KMS-11 (cell line): Measurements from ENCODE around the gene TSPAN9.

Experiments
- H2AFZ ChIP-seq: fragments of 200-600 bp; sonication (generic); 2 replicates; pipeline ENCODE4 v1.6.1; 2016; ENCODE audit warnings: antibody characterized with exemption, mixed run types, low read depth
- H3K27ac ChIP-seq: fragments of 200-600 bp; sonication (generic); 2 replicates; pipeline ENCODE4 v1.6.1; 2016; ENCODE audit warnings: mild to moderate bottlenecking, mixed run types
- H3K27me3 ChIP-seq: fragments of 200-600 bp; sonication (generic); 2 replicates; pipeline ENCODE4 v1.6.1; 2017; ENCODE audit warnings: mild to moderate bottlenecking, low read depth, mixed run types, moderate library complexity; ENCODE audit not compliant: insufficient read depth
- H3K36me3 ChIP-seq: fragments of 200-600 bp; sonication (generic); 2 replicates; pipeline ENCODE4 v1.6.1; 2017; ENCODE audit warnings: mild to moderate bottlenecking, mixed run types; ENCODE audit not compliant: insufficient read depth
- H3K4me1 ChIP-seq: fragments of 200-600 bp; sonication (generic); 2 replicates; pipeline ENCODE4 v1.6.1; 2016; ENCODE audit warnings: mild to moderate bottlenecking, low read depth, mixed run types; ENCODE audit not compliant: poor library complexity, severe bottlenecking
- H3K4me2 ChIP-seq: fragments of 200-600 bp; sonication (generic); 2 replicates; pipeline ENCODE4 v1.7.0; 2016; ENCODE audit warnings: mild to moderate bottlenecking, mixed run types
- H3K4me3 ChIP-seq: fragments of 200-600 bp; sonication (generic); IDR thresholded peaks from 2 replicates; pipeline ENCODE4 v1.6.1; 2017; ENCODE audit warnings: low read depth, low read length, mixed read lengths; ENCODE audit not compliant: insufficient read depth
- H3K79me2 ChIP-seq: fragments of 200-600 bp; sonication (generic); 2 replicates; pipeline ENCODE4 v1.6.1; 2016; ENCODE audit warnings: low read depth, mixed run types; ENCODE audit not compliant: insufficient read depth
- H3K9ac ChIP-seq: fragments of 200-600 bp; sonication (generic); 2 replicates; pipeline ENCODE4 v1.6.1; 2016; ENCODE audit warnings: mild to moderate bottlenecking, mixed run types
- H4K20me1 ChIP-seq: fragments of 200-600 bp; sonication (generic); 2 replicates; pipeline ENCODE4 v1.6.1; 2016; ENCODE audit warnings: mild to moderate bottlenecking, mixed run types; ENCODE audit not compliant: insufficient read depth
- TF ChIP-seq, protein P1 (sequence below): fragments of 200-600 bp; sonication (generic); conservative IDR thresholded peaks from 2 replicates; pipeline ENCODE4 v1.6.1; 2017; ENCODE audit warnings: low read depth, mild to moderate bottlenecking, antibody characterized with exemption, low read length, moderate library complexity, mixed read lengths

The TSPAN9 gene

DNA sequence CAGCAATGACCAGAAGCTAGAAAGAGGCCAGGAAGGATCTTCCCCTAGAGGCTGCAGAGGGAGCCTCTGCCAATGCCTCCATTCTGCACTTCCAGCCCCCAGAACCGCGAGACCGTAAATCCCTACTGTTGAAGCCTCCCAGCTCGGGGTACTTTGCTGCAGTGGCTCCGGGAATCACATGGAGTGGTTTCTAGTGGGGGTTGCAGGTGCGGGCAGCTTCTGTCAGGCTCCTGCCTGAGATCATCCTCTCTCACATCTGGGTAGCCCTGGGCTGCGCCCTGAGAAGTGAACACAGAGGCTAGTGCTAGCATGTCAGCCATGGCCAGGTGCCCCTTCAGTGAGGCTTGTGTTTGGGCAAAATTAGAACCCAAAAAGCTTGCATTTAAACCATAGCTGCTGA lies 67.3 kb downstream of the TSPAN9 start:
- no peaks in the 10 kb centered on the region for H3K36me3 ChIP-seq
- no peak overlapping the region for H3K4me2 ChIP-seq
- H3K27me3 ChIP-seq = no peaks in the 10 kb centered on the region
- no peak overlapping the region for H3K27ac ChIP-seq
- H4K20me1 ChIP-seq = no peaks in the 10 kb centered on the region
- no peak overlapping the region for H3K9ac ChIP-seq
- H3K79me2 ChIP-seq = no peaks in the 10 kb centered on the region
- TF ChIP-seq, protein P1, sequence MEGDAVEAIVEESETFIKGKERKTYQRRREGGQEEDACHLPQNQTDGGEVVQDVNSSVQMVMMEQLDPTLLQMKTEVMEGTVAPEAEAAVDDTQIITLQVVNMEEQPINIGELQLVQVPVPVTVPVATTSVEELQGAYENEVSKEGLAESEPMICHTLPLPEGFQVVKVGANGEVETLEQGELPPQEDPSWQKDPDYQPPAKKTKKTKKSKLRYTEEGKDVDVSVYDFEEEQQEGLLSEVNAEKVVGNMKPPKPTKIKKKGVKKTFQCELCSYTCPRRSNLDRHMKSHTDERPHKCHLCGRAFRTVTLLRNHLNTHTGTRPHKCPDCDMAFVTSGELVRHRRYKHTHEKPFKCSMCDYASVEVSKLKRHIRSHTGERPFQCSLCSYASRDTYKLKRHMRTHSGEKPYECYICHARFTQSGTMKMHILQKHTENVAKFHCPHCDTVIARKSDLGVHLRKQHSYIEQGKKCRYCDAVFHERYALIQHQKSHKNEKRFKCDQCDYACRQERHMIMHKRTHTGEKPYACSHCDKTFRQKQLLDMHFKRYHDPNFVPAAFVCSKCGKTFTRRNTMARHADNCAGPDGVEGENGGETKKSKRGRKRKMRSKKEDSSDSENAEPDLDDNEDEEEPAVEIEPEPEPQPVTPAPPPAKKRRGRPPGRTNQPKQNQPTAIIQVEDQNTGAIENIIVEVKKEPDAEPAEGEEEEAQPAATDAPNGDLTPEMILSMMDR = no peak
- H3K4me1 ChIP-seq = no peaks in the 10 kb centered on the region
- no peak overlapping the region for H3K4me3 ChIP-seq
- H2AFZ ChIP-seq = no peak overlapping the region

GRCh38 chr12:3145033-3145432 lies 67.9 kb downstream of the TSPAN9 start:
- H3K4me1 ChIP-seq = no peaks in the 10 kb centered on the region
- no peak overlapping the region for H3K27ac ChIP-seq
- H3K4me3 ChIP-seq = no peak overlapping the region
- H3K4me2 ChIP-seq = no peak overlapping the region
- H3K27me3 ChIP-seq = no peaks in the 10 kb centered on the region
- H2AFZ ChIP-seq = no peak overlapping the region
- TF ChIP-seq, protein P1 = no peak
- H3K9ac ChIP-seq = no peak overlapping the region
- H4K20me1 ChIP-seq = no peaks in the 10 kb centered on the region
- no peaks in the 10 kb centered on the region for H3K36me3 ChIP-seq
- H3K79me2 ChIP-seq = no peaks in the 10 kb centered on the region

GRCh38 chr12:3145546-3146310 lies 68.5 kb downstream of the TSPAN9 start:
- no peaks in the 10 kb centered on the region for H3K27me3 ChIP-seq
- H3K4me1 ChIP-seq = no peaks in the 10 kb centered on the region
- H3K4me2 ChIP-seq = no peak overlapping the region
- no peak overlapping the region for H3K27ac ChIP-seq
- no peak overlapping the region for H2AFZ ChIP-seq
- no peaks in the 10 kb centered on the region for H3K79me2 ChIP-seq
- H3K9ac ChIP-seq = no peak overlapping the region
- no peaks in the 10 kb centered on the region for H4K20me1 ChIP-seq
- TF ChIP-seq, protein P1 = no peak
- H3K36me3 ChIP-seq = no peaks in the 10 kb centered on the region
- H3K4me3 ChIP-seq = no peak overlapping the region

GRCh38 chr12:3147260-3147659 lies 70.1 kb downstream of the TSPAN9 start:
- no peak overlapping the region for H3K9ac ChIP-seq
- no peak overlapping the region for H3K27ac ChIP-seq
- H3K36me3 ChIP-seq = no peaks in the 10 kb centered on the region
- H3K79me2 ChIP-seq = no peaks in the 10 kb centered on the region
- H3K4me3 ChIP-seq = no peak overlapping the region
- H3K27me3 ChIP-seq = no peaks in the 10 kb centered on the region
- no peak overlapping the region for H2AFZ ChIP-seq
- H3K4me1 ChIP-seq = no peaks in the 10 kb centered on the region
- no peak overlapping the region for H3K4me2 ChIP-seq
- TF ChIP-seq, protein P1 = no peak
- no peaks in the 10 kb centered on the region for H4K20me1 ChIP-seq
